DLD1 (cell line): ENCODE data around the gene RRP7A.
"Not testable (repeated sequence)": the region's sequence is repeated elsewhere in the genome, so short reads cannot be mapped to it uniquely, and the experiment has no call there.

Experiments used
- in situ Hi-C: cut with HindIII; loops from 2 replicates; pipeline ENCODE4 v1.10.0; 2017; ENCODE audit warnings: low sequenced_read_pairs

The RRP7A gene

DNA sequence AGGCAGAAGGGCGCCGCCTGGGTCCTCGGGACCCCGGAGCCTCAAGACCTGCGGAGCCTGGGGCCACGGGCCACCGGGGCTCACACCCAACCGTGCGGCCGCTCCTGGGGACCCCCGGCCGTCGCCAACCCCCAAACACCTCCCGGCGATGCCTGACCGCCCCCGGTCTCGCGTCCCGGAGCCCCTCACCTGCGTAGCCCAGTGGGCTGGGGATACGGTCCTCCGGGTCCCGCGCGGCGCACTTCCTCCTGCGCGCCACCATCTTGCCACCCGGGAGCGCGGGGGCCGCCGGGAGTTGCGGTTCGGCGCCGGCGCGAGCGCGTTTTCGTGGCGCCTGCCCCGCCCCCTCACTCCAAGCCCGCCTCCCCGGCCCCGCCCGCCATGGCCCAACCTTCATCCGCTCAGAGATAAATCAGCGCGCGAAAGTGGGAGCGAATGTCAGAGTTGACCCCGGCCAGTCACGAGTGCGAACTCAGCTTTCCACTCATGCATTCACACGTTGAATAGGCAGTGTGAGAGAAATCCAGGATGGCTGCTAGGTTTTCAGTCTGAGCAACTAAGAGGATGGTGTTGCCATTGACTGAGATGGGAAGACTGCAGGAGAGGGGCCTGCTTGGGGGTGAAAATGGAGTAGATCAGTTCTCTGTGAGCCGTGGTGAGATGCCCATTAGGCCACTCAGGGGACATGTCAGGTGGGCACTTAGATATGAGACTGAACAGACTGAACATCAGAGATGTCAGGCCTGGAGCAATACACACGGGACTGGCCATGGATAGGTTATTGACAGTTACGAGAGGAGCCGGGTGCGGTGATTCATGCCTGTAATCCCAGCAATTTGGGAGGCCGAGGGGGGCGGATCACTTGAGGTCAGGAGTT is at the start of gene RRP7A:
Gene RRP7A, minus strand, starts transcription at position 272 of the 877 bp plus-strand sequence. Its CDS starts 10 bp downstream, at position 262.
- in situ Hi-C loops, result no loop called here

- in situ Hi-C loops, result not testable (repeated sequence)
Measured at GRCh38 chr22:42567950-42568349, 48.4 kb upstream of the RRP7A start.

DNA sequence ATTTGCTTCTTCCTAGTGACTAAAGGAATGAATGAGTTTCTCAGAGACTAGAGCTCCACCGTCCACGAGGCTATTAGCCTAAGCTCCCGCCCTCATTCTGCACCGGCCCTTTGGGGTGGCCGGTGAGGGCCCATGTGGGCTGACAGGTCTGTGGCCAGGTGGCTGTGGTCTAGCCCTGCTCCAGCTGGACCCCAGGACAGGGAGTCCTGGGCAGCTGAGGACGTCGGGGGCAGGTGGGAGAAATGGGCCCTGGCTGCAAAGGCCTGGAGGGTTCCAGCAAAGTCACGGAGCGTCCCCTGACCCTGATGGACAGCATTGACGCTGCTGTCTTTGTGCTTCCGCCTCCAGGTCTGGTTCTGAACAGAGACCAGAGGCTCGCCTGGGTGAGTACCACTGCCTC is 46.4 kb upstream of the RRP7A start:
- in situ Hi-C loops, result no loop called here

DNA sequence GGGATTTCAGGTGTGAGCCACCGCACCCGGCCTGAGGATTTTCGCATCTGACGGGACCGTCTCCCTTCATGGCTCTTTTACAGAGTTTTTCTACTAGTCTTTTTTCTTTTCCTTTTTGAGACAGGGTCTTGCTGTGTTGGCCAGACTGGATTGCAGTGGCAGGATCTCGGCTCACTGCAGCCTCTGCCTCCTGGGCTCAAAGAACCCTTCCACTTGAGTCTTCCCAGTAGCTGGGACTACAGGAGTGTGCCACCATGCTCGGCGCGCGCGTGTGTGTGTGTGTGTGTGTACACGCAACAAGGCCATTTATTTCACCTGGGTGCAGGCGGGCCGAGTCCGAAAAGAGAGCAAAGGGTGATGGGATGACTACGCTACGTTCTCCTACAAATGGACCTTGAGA is 45.1 kb upstream of the RRP7A start:
- in situ Hi-C loops, result no loop called here

- in situ Hi-C loops, result not testable (repeated sequence)
Measured at GRCh38 chr22:42563943-42564342, 44.3 kb upstream of the RRP7A start.

- in situ Hi-C loops, result no loop called here
Measured at GRCh38 chr22:42562684-42563083, 43.1 kb upstream of the RRP7A start.

- in situ Hi-C loops, result no loop called here
Measured at GRCh38 chr22:42562279-42562678, 42.7 kb upstream of the RRP7A start.

DNA sequence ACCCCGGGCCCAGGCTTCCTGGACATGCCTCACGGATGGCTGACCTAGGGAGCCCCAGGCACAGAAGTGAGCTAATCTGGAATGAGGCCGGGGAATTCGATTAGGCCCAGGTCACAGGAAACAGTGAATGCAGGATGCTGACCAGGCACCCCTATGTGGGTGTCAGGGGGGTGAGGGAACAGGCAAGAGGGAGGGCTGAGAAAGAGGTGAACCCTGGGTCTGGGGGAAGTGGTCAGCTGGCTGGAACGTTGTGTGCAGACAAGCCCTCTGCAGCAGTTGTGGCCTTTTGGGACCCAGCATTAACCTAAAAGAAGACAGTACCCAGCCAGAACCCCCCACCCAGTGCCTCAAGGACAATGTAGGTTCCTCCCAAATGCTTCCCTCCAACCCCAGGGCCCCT is 42.3 kb upstream of the RRP7A start:
- in situ Hi-C loops, result no loop called here

- in situ Hi-C loops, result no loop called here
Measured at GRCh38 chr22:42560781-42561180, 41.2 kb upstream of the RRP7A start.

DNA sequence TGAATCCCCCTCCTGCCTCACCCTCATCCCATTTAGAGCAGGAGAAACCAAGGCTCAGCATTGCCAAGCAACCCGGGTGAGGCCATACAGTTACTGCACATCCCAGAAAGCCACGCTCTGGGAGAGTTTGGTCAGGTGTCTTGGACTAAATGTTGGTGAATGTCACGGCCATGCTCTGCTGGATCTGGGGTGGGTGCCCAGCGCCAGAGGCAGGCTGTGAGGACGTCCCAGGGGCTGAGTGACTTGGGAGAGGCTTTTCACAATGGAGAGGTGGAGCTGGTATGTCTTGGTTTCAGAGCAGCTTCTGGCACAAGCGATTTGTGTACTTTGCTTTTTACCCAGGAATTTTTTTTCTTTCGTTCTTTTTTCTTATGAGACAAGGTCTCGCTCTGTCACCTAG is 40.8 kb upstream of the RRP7A start:
- in situ Hi-C loops, result no loop called here

DNA sequence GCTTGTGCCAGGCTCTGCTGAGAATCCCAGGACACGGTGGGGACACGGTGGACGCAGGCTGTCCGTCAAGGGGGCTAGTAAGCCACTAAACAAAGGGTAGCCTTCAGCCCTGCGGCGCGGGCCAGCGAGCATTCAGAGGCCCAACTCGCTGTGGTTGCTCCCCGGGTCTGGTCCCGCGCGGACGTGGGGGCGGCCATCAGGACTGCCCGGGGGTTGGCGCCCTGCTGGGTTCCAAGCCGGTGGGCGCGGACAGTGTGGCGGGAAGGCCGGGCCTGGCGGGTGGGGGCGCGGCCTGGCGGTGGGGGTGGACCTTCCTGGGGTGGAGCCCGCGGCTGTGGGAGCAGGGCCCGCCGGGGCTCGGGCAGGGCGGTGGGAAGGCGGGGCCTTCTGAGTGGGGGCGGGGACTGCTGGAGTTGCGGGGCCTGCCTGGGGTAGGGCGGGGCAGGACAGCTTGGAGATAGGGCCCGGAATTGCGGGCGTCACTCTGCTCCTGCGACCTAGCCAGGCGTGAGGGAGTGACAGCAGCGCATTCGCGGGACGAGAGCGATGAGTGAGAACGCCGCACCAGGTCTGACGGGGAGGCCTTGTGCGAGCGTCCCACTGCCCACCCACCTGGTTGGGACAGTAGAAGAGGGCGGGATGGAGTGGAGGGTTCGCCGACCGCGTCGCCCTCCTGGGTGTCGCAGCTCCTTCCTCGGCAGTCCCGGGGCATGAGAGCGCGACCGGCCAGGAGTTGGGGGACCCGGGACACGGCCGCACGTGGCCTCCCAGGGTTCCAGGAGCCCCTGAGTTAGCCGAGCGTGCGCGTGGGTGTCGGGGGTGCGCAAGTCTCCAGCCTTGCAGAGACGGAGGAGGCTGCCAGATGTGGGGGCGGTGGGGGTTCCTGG is 34.1 kb upstream of the RRP7A start, which contains the start of gene SERHL2:
Gene SERHL2, plus strand, starts transcription at position 482 of the 887 bp plus-strand sequence. Its CDS starts 65 bp downstream, at position 547.
- in situ Hi-C loops, result no loop called here

DNA sequence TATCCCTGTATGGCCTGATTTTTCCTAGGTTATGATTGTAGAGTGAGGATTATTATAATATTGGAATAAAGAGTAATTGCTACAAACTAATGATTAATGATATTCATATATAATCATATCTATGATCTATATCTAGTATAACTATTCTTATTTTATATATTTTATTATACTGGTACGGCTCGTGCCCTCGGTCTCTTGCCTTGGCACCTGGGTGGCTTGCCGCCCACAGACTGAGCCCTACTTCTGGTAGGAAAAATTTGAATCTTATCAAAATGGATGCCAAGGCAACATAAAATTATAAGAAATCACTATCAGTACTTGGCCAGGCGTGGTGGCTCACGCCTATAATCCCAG is 32.7 kb upstream of the RRP7A start:
- in situ Hi-C loops, result not testable (repeated sequence)

DNA sequence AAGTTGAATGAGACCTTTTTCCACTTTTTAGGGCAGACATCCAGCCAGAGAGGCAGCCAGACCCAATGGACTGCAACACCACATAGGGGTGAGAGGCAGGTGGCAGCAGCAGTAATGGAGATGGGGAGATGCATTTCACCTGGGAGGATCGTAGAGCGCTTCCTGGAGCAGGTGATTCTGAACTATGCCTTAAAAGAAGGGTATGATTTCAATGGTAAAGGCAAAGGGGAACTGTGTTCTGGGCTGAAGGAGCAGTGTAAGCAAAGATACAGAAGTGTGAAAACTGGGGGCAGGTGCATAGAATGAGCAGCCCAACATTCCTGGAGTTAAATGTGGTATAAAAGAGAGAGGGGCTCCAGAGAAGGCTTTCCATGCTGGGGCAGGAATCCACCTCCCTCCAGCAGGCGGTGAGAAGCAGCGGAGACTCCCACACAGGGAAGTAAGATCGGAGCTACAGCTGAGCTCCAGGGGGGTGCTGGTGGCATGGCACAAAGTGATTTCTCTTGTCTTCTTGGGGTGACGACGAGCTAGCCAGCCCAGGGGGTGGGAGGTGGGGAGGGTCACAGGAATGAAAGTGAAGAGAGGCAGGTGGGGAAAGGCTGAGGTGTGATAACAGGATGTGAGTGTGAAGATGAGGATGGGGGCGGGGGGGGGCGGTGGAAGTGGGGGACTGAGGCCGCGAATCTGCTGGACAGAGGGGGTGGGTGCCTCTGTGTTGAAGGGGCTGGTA is 29.9 kb upstream of the RRP7A start:
- in situ Hi-C loops, result no loop called here

DNA sequence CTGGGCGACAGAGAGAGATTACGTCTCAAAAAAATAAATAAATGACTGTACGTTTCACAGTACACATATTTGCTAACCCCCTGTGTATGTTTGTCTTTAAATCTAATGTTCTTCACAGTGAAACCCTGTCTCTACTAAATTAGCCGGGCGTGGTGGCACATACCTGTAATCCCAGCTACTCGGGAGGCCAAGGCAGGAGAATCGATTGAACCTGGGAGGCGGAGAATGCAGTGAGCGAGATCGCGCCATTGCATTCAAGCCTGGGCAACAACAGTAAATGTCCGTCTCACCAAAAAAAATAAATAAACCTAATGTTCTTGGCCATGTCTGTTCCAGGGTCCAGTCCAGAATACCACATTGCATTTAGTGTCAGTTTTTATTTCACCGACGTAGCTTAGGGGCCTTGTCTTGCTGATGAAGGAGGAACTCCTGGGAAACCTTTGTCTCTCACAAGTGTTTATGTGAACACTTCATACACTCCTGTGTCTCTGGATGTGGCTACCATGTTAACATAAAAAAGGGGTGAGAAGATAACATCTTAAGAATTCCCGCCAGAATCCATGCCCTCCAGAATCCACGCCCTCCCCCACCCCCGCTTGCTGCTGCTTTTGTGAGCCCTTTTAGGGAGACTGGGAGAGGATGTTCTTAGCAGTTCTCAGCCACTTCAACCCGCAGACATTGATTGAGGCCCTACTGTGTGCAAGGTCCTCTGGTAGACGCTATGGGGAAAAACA is 29.2 kb upstream of the RRP7A start:
- in situ Hi-C loops, result no loop called here

GRCh38 chr22:42548126-42548525 is 28.5 kb upstream of the RRP7A start:
- in situ Hi-C loops, result not testable (repeated sequence)

- in situ Hi-C loops, result no loop called here
Measured at GRCh38 chr22:42547562-42547961, 28.0 kb upstream of the RRP7A start.

- in situ Hi-C loops, result no loop called here
Measured at GRCh38 chr22:42544686-42545085, 25.1 kb upstream of the RRP7A start.

DNA sequence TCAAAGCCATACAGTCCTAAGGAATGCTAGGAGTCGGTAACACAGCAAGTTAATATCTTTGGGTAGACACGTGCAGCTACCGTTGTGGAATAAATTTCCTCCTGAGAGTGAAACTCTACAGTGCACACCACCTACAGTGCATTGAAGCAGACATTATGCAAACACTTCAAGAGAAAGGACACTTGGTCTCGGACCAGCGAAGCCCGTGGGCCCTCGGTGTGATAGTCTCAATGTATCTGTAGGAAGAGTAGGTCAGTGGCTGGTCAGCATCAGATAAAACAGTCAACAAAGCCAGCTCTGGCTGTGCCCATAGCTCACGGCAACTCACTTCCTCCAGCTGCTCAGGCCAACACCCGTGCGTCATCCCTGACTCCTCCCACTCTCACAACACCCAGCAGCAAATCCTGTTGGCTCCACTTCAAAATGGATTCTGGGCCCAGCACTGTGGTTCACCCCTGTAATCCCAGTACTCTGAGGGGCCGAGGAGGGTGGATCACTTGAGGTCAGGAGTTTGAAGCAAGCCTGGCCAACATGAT is 19.7 kb upstream of the RRP7A start:
- in situ Hi-C loops, result not testable (repeated sequence)

DNA sequence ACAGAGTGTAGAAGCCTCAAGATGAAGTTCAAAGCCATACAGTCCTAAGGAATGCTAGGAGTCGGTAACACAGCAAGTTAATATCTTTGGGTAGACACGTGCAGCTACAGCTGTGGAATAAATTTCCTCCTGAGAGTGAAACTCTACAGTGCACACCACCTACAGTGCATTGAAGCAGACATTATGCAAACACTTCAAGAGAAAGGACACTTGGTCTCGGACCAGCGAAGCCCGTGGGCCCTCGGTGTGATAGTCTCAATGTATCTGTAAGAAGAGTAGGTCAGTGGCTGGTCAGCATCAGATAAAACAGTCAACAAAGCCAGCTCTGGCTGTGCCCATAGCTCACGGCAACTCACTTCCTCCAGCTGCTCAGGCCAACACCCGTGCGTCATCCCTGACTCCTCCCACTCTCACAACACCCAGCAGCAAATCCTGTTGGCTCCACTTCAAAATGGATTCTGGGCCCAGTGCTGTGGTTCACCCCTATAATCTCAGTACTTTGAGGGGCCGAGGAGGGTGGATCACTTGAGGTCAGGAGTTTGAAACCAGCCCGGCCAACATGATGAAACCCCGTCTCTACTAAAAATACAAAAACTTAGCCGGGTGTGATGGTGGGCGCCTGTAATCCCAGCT is 17.7 kb upstream of the RRP7A start:
- in situ Hi-C loops, result not testable (repeated sequence)

GRCh38 chr22:42536634-42537033 is 17.0 kb upstream of the RRP7A start:
- in situ Hi-C loops, result not testable (repeated sequence)
